ENCODE data around the gene ARL15.

GRCh38 chr5:53882676-53883031 lies 427.7 kb downstream of the ARL15 start:
- TF ChIP-seq, protein P1, sequence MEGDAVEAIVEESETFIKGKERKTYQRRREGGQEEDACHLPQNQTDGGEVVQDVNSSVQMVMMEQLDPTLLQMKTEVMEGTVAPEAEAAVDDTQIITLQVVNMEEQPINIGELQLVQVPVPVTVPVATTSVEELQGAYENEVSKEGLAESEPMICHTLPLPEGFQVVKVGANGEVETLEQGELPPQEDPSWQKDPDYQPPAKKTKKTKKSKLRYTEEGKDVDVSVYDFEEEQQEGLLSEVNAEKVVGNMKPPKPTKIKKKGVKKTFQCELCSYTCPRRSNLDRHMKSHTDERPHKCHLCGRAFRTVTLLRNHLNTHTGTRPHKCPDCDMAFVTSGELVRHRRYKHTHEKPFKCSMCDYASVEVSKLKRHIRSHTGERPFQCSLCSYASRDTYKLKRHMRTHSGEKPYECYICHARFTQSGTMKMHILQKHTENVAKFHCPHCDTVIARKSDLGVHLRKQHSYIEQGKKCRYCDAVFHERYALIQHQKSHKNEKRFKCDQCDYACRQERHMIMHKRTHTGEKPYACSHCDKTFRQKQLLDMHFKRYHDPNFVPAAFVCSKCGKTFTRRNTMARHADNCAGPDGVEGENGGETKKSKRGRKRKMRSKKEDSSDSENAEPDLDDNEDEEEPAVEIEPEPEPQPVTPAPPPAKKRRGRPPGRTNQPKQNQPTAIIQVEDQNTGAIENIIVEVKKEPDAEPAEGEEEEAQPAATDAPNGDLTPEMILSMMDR (conservative IDR thresholded peaks at IDR 0.05) = no peak
- TF ChIP-seq EZH2 (IDR thresholded peaks at IDR 0.05; ENCODE audit: low read depth) = no peak
